ENCODE measurements around the gene SVEP1.

GRCh38 chr9:110538647-110539041, 40.9 kb downstream of the SVEP1 start:
- TF ChIP-seq CTCF (IDR thresholded peaks at IDR 0.05) (no peak), ZFX (IDR thresholded peaks at IDR 0.05; ENCODE audit: borderline replicate concordance) (no peak)

All from 22Rv1 (cell line).